Measurements from ENCODE around the gene SLC38A8. TPM values are rescaled to one million over a fixed set of nuclear protein-coding genes. Genes with fewer than 3 reads are reported as not detected.

SLC38A8 gene
- polyA plus RNA-seq (2012; ENCODE audit: missing spikeins) = not detected

- DNase-seq (ENCODE audit: insufficient read length) (no peak), FAIRE-seq (no peak)
- TF ChIP-seq TAF1 (IDR thresholded peaks at IDR 0.05; ENCODE audit: borderline replicate concordance, low read depth, low read length) (no peak), POLR2A (IDR thresholded peaks at IDR 0.05; ENCODE audit: low read depth, low read length) (no peak), POLR2AphosphoS5 (IDR thresholded peaks at IDR 0.05; ENCODE audit: low read depth, low read length) (no peak)
Observed at GRCh38 chr16:84042308-84042878, at the start of gene SLC38A8. Gene SLC38A8, minus strand, starts transcription at chr16:84042795. Its CDS starts 638 bp downstream, at chr16:84042157.

DNA sequence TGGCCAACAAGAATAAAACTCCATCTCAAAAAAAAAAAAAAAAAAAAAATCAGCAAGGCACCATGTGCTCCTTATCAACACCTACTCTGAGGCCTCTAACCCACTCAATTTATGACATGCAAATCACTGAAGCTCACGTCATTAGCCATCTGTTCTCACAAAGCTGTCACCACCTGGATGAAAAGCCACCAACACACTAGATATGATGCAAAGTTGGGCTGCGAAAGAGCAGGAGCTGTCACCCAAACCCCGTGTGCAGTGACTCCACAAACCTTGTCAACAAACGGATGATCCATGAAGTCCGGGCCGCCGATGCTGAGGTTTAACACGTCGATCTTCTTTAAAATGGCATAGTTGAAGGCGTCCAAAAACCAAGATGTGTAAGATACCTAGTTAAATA is 48.9 kb upstream of the SLC38A8 start:
- FAIRE-seq (no peak), DNase-seq (ENCODE audit: insufficient read length) (no peak)
- TF ChIP-seq POLR2AphosphoS5 (IDR thresholded peaks at IDR 0.05; ENCODE audit: low read depth, low read length) (no peak), TAF1 (IDR thresholded peaks at IDR 0.05; ENCODE audit: borderline replicate concordance, low read depth, low read length) (no peak), POLR2A (IDR thresholded peaks at IDR 0.05; ENCODE audit: low read depth, low read length) (no peak)

GRCh38 chr16:84090211-84090610 is 47.6 kb upstream of the SLC38A8 start:
- TF ChIP-seq TAF1 (IDR thresholded peaks at IDR 0.05; ENCODE audit: borderline replicate concordance, low read depth, low read length) (no peak), POLR2A (IDR thresholded peaks at IDR 0.05; ENCODE audit: low read depth, low read length) (no peak), POLR2AphosphoS5 (IDR thresholded peaks at IDR 0.05; ENCODE audit: low read depth, low read length) (no peak)
- no peak for FAIRE-seq
- DNase-seq (ENCODE audit: insufficient read length) = no peak

- TF ChIP-seq POLR2AphosphoS5 (IDR thresholded peaks at IDR 0.05; ENCODE audit: low read depth, low read length) (no peak), TAF1 (IDR thresholded peaks at IDR 0.05; ENCODE audit: borderline replicate concordance, low read depth, low read length) (no peak), POLR2A (IDR thresholded peaks at IDR 0.05; ENCODE audit: low read depth, low read length) (no peak)
- FAIRE-seq (peak; percentile 85), DNase-seq (ENCODE audit: insufficient read length) (peak; percentile 32)
Observed at GRCh38 chr16:84088695-84089395, 46.2 kb upstream of the SLC38A8 start.

GRCh38 chr16:84087466-84088151 is 45.0 kb upstream of the SLC38A8 start:
- FAIRE-seq = peak; percentile 42
- DNase-seq (ENCODE audit: insufficient read length) = no peak
- TF ChIP-seq POLR2A (IDR thresholded peaks at IDR 0.05; ENCODE audit: low read depth, low read length) = no peak
- no peak for TF ChIP-seq POLR2AphosphoS5 (IDR thresholded peaks at IDR 0.05; ENCODE audit: low read depth, low read length)
- no peak for TF ChIP-seq TAF1 (IDR thresholded peaks at IDR 0.05; ENCODE audit: borderline replicate concordance, low read depth, low read length)

DNA sequence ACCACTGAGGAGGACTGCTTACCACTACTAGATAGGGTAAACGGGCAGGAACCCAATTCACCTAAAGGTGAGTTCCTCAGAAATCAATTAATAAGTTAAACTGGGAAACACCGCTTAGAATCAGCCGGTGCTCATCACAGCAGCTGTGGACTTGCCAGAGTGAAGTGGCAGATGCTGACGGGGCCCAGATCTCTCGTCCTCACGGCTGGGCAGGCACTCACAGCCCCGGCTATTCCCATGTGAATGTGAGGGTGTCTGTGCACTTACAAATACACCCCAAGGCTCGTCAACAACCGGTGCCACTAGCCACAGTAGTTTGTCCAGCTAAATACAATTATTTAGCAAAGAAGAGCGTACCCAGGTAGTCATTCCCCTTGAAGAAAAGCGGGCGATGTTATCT is 44.4 kb upstream of the SLC38A8 start:
- DNase-seq (ENCODE audit: insufficient read length) (no peak), FAIRE-seq (no peak)
- TF ChIP-seq TAF1 (IDR thresholded peaks at IDR 0.05; ENCODE audit: borderline replicate concordance, low read depth, low read length) = no peak
- no peak for TF ChIP-seq POLR2A (IDR thresholded peaks at IDR 0.05; ENCODE audit: low read depth, low read length)
- TF ChIP-seq POLR2AphosphoS5 (IDR thresholded peaks at IDR 0.05; ENCODE audit: low read depth, low read length) = no peak

DNA sequence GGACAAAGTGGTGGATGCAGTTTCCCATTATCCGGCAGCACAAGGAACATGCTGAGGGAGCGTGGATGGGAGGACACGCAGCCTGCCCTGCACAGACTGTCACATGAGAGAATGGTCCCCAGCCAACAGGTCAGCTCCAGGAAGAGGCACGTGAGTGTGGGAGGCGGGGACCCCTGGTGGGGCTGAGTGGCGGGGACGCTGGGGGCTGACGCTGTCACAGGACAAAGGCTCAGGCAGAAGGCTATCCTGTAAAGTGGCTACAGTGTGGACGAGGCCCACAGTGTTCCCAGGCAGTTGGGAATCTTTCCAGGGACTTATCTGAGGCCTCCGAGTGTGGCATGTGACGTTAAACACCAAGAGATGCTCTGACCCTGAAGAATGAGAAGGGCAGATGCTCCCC is 43.7 kb upstream of the SLC38A8 start:
- DNase-seq (ENCODE audit: insufficient read length) (no peak), FAIRE-seq (no peak)
- TF ChIP-seq POLR2A (IDR thresholded peaks at IDR 0.05; ENCODE audit: low read depth, low read length) = no peak
- no peak for TF ChIP-seq POLR2AphosphoS5 (IDR thresholded peaks at IDR 0.05; ENCODE audit: low read depth, low read length)

GRCh38 chr16:84085773-84086172 is 43.2 kb upstream of the SLC38A8 start:
- no peak for DNase-seq (ENCODE audit: insufficient read length)
- FAIRE-seq = no peak

DNA sequence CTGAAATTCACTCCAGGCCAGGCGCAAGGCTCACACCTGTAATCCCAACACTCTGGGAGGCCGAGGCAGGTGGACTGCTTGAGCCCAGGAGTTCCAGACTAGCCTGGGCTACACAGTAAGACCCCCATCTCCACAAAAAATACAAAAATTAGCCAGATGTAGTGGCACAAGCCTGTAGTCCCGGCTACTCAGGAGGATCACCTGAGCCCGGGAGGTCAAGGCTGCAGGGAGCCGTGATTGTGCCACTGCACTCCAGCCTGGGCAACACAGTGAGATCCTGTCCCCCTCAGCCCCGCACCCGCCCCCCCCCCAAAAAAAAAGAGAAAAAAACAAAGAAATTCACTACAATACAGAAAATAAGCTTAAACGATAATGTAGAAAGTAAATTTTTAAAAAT is 42.7 kb upstream of the SLC38A8 start:
- TF ChIP-seq POLR2A (IDR thresholded peaks at IDR 0.05; ENCODE audit: low read depth, low read length) (no peak), TAF1 (IDR thresholded peaks at IDR 0.05; ENCODE audit: borderline replicate concordance, low read depth, low read length) (no peak), POLR2AphosphoS5 (IDR thresholded peaks at IDR 0.05; ENCODE audit: low read depth, low read length) (no peak)
- no peak for DNase-seq (ENCODE audit: insufficient read length)
- no peak for FAIRE-seq

More at GRCh38 chr16:84085773-84086172, 43.2 kb upstream of the SLC38A8 start:
- TF ChIP-seq POLR2AphosphoS5 (IDR thresholded peaks at IDR 0.05; ENCODE audit: low read depth, low read length) (no peak), TAF1 (IDR thresholded peaks at IDR 0.05; ENCODE audit: borderline replicate concordance, low read depth, low read length) (no peak), POLR2A (IDR thresholded peaks at IDR 0.05; ENCODE audit: low read depth, low read length) (no peak)

DNA sequence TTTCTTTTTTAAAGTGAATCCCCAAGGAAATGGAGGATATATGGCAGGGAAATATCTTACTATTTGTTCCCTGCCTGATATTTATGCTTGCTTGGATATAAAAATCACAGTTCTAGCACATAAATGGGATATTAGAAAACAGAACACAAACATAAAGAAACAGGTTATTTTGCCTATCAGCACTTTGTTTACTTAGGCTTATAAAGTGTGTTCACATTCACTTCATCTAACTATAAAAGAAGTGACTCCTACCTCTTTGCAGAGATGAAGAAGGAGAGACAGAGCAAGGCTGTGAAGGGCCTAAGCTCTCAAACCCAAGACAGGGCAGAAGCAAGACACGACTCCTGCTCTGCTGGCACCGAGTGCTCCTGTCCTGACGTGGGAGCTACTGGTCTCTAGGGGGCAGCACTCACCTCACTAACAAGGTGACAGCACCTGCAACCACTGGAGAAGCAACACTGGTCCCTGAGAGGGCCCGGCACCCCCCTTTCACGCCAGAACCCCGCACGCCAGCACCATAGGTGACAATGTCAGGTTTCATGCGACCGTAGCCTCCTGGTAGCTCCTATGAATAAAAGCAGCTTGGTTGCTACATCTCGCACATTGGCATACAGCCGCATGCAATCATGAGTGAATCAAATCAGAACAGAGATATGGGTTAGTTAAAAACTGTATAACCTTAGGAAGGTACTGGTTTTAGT is 42.1 kb upstream of the SLC38A8 start:
- FAIRE-seq = peak; percentile 95
- TF ChIP-seq TAF1 (IDR thresholded peaks at IDR 0.05; ENCODE audit: borderline replicate concordance, low read depth, low read length) (no peak), POLR2A (IDR thresholded peaks at IDR 0.05; ENCODE audit: low read depth, low read length) (no peak), POLR2AphosphoS5 (IDR thresholded peaks at IDR 0.05; ENCODE audit: low read depth, low read length) (no peak)
- DNase-seq (ENCODE audit: insufficient read length) = peak; percentile 61

DNA sequence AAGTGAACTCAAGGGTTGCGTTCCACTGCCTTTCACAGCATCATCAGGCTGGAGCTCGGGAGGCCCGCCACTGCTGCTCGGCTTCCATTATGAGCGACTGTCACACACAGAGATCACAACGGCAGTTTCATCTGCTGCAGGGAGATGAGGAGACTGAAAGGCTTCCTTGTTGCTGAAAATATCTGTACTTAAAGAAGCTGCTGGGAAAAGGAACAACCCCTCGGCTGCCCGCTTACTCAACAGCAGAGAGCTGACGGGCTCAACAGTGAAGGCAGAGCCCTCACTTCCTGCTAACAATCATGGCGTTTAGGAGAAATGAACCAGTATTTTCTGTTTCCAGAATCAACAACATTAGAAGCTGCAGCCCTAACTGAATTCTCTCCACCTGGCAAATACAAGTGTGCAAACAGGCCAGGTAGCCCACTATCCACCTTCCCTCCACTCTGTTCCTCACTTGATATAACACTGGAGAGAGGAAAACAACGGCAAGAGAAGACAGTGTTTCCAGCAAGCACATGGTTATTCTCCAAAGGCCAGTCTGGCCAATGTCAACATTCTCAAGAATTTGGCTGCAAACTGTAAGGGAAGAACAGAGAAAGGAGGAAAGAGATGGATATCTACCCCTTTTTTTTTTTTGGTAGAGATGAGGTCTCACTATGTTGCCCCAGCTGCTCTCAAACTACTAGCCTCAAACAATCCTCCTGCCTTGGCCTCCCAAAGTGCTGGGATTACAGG is 40.4 kb upstream of the SLC38A8 start:
- no peak for FAIRE-seq
- no peak for DNase-seq (ENCODE audit: insufficient read length)
- TF ChIP-seq TAF1 (IDR thresholded peaks at IDR 0.05; ENCODE audit: borderline replicate concordance, low read depth, low read length) (no peak), POLR2AphosphoS5 (IDR thresholded peaks at IDR 0.05; ENCODE audit: low read depth, low read length) (no peak), POLR2A (IDR thresholded peaks at IDR 0.05; ENCODE audit: low read depth, low read length) (no peak)

Measured in GM12892 (cell line).